NCI-H1092 (cell line): ENCODE data around the gene CA10.

Experiments used
- DNase-seq: peaks from one replicate; lab custom pipeline; 2025; lab: John Stamatoyannopoulos, UW

The CA10 gene

DNA sequence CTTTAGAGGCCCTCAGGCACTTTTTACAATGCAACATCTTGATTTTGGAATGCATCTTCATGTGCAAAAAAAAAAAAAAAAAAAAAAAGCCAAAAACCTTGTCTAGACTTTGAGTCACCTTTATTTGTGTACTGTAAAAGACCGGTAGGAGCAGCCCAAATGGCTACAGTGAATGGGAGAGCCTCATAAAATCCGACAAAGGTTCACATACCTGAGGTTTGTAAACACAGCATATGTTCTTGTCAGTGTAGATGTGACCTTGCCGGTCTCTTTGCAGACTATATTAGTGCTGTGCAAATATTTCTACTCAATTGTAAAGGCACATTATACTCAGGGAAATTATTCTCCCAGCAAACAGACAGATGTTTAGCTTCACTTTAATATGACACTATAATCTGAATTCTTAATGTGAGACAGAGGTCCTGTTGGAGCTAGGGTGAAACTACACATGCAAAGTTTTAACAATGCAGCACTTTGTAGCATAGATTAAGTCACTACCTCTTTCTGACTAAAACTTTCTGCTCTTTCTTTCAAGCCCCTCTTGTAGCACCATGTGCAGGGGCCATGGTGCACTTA is 211.3 kb downstream of the CA10 start:
- DNase-seq, result no peak

DNA sequence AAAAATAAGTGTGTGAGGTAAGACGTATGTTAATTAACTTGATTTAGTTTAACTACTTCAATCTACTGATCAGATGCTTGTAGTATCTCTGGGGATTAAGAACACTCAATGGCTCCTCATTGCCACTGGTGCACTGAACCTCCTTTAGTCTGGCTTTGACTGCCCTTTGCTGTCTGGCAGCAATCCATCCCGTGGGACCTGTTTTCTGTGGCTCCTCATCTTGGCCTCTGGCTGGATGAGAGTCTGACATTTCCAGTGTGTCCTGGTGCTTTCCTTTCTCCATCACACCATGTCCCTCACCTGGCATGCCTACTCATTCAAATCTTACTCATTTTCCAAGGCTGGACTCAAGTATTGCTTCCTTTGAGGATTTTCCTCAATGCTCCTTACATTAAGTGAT is 212.2 kb downstream of the CA10 start:
- no peak for DNase-seq

DNA sequence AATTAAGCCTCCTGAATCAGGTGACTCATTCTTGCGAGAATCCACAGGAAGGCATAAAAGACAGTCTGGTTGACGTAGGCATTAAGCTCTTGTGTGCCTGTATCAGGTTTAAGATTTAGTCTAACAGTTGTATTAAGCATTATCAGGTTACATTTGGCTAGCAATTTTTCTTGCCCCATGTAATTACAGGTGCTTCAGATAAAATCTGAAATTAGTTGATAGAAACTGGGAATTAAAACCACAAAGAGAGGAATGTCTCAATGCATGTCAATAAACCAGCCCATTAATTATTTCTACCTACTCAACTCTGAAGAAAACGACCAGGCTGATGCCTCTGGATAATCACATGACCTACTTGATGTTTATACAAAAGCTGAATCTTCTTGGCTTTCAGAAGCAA is 217.2 kb downstream of the CA10 start:
- DNase-seq, result no peak

DNA sequence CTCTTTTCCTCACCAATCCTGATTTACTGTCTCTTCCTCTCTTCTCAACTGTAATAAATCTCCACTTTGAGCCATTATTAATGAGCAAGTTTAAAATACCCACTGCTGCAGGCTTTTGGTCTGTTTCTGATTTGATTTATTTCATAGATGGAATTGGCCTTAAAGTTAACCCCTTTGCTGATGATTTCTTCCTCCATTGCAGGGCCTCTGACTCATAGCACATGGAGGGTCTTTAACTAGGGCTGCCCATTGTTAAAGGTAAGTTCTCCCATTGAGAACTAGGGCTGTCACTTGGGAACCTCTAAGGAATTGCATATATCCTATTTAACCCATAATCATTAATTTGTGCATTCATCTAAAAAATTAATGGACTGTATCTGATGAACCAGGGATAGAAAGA is 221.2 kb downstream of the CA10 start:
- DNase-seq, result no peak

DNA sequence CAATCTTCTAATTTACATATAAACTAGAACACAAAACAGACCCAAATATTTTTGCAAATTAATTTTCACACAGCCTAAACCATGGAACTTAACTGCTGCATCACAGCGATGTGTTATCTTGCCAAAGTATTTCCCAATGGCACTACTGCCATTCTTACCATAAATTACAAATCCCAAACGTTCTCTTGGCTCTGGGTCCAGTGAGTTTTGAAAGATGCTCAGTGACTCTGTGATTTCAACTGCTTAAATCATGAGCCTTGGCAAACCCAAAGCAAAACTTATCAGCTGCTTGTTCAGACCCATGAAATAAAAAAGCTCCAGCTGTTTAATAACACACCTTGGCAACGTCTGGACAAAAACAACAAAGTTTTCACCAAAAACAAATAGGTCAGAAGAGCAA is 223.0 kb downstream of the CA10 start:
- DNase-seq, result no peak

DNA sequence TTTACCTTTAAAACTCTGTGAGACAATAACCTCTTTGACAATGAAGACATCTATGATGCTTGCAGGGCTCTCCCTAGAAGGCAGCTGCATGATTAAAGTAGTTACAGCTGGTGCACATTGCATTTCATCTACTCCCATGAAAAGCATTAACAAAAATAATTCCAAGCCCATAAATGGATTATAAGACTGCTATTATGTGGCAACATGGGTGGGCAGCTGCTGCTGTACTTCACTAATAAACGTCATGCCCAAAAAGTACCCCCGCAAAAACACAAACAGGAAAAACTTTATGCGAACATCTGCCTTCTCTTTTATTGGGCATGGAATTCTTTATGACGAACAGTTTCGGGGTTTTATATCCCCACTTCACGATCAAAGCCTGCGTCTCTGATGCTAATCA is 224.9 kb downstream of the CA10 start:
- DNase-seq, result no peak

DNA sequence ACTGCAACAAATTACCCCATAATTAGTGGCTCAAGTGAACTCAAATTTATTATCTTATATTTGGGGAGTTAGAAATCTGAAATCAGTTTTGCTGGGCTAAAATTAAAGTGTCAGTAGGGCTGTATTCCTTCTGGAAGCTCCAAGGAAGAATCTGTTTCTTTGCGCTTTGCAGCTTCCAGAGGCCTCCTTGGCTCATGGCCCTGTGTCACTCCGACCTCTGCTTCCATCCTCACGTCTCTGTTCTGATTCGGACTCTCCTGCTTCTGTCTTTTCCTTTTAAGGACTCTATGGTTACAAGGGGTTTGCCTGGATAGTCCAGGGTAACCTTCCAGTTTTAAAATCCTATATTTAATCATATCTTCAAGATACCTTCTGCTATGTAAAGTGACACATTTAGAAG is 232.1 kb downstream of the CA10 start:
- DNase-seq, result no peak

DNA sequence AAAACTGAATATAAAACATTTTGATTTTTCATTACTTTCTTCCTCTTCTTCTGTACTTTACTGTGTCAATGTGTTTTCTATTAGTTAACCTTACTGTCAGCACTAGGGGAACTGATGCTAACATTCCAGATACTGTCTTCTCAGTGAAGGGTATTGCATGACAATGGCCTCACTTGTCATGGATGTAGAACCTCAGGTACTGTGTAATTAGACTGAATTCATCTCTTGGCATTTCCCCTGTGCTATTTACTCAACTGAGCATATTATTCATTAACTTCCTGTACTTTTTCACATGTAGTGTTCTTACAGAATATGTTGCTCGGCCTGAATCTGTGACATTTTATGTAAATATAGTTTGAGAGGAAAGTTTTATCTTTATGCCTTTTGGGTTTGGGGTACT is 237.0 kb downstream of the CA10 start:
- DNase-seq, result no peak

DNA sequence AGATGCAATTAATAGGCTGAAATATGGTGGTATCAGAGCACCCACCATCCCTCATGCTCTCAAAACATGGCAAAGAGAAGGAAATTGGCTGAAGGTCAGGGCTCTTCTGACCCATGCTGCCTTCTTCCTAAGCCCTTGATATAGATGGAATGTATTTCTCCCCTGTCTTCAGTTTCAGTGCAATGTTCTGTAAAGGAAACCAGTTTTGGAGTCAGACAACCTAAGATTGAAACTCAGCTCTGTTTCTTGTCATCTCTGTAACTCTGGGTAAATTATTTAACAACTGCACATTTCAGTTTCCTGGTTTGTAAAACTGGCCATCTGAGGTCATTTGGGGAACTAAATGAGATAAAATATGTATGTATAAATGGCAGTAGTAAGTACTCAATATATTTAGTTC is 243.9 kb downstream of the CA10 start:
- DNase-seq, result no peak

DNA sequence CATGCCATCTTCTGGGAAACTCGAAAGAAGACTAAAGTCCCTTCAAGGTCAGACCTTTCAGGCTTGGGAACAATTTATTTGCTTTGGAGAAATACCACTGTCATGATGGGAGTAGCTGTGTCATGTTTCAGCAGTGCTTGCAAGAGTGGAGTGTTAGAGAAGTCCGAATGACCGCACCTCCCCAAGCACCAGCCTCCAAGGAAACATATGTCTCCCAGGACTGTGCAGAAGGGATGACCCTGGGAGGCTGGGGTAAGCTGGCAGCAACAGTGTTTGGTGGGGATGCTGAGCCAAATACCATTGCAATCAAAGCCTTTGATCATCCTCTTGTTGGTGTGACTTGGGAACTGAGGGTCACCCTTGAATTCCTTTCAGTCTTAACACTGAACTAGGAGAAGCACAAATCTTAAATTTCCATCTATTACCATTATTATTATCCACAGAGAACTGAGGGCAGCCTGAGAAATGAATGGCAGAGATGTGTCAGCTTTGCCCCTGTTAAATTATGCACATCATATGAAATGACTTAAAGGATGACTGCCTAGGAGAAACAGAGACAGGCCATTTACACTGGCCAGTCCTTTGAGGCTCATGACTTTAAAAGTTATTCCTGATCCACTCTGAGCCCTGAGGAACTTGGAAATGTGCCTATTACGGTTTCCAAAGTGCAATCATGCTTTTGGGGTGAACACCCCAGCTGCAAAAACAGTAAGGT is 244.9 kb downstream of the CA10 start:
- no peak for DNase-seq

DNA sequence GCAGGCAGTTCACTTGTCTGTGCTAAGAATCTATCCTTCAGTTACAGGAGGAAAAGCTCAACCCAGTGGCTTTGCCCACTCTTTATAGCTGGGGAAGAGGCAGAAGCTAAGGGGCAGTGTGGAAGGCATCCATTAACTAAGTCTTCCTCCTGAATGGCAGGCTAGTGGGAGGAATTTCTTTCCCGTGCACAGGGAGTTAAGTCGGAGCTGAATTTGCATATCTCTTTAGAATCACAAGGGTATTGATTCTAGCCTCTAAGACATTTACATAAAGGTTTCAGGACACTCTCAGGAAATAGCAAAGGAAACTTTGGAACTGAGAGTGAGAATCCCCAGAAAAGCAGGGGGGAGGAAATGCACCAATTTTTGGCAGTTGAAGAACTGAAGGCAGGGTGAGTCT is 245.6 kb downstream of the CA10 start:
- no peak for DNase-seq

DNA sequence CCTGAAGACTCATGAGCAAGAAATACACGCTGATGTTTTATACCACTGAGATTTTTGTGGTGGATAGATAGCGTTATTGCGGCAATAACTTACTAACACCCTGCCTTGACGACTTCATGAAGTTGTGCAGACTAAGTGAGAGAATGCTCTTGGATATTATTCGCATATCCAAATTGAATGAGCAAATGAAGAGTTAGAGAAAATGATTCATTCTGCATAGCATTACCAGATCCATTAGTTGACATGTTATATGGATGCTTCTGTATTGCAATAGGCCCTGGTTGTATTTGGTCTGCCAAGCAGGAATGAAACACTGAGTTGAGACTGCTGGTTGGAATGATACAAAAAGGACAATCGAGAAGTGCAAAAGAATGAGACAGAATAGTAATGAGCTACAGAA is 247.3 kb downstream of the CA10 start:
- DNase-seq, result no peak

DNA sequence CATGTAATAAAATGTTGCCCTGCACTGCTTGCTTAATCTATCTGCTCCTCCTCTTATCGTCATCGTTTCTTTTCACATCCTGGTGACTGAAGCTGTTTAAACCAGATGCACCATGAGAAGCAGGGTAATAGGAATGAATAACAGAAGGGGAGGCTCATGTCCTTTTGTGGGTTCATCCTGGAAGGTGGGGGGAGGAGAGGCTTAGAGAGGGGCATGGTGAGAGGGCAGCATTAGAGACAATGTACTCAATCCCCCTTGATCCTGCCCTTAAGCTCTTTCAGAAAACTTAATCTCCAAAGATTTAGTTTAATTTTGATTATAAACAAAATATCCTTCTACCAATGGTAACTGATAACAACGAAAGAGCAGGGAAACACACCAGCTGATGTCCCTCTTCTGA is 248.5 kb downstream of the CA10 start:
- DNase-seq, result no peak

DNA sequence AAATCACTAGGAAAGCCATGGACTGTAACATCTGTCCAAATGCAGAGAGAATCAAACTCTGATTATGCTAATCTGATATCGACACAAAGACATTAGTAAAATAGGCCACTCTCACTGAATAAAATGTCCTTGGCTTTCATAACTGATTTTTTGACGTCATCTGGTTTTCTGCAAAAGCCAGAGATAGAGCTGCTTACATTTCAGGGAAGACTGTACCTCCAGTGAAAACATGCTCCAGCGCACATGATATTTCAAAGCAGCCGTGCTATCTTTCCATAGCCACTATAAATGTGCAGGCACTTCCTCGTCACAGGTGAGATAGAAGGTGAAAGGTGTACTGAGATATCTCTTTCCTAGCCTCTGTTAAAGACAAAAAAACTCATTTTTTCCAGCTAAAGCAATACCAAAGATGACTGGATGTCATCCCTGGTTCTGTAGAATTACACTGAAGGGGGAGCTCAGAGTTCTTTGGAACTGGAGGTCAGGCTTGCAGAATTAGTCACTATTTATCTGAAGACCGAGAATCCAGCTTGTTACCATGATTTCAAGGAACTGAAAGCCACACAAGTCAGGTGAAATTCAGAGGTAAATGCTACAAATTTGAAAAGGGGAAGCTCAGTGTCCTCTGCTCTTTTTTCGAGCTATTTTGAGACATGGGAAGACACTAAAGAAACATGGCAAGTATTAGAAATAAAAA is 249.5 kb downstream of the CA10 start:
- no peak for DNase-seq

DNA sequence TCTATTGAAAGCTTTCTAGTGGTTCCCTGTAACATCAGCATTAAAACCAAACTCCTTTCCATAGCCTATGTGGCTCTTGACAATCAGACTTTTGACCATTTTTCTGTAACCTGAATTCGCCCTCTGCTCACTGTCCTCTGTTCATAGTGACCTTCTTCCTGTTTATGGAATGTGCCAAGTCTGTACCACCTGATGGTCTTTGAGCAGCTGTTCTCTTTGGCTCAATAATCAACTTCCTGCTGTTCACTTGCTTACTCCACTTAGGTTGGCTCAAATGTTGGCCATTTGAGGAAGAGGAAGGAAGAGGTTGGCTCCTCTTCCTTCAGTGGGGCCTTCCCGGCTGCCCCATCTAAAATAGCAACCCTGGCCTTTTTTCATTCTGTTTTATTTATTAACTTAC is 251.5 kb downstream of the CA10 start:
- no peak for DNase-seq

DNA sequence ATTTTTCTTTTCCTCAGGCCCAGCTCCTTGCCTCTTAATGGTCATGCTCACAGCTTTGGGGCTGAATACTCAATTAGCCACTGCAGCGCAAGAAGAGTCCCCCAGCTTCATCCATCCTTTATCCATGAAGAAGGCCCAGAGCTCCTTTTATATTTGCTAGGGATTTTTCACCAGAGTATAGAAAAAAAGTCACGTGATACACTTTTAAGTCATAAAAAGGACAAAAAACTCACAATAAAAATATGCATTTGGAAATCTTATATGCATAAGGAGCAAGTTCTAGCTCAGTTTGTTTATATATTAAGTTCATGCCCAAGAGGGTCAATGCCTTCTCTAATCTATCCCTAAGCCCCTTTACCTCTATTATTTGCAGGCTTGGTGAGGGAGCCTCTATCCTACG is 254.1 kb downstream of the CA10 start:
- DNase-seq, result no peak

DNA sequence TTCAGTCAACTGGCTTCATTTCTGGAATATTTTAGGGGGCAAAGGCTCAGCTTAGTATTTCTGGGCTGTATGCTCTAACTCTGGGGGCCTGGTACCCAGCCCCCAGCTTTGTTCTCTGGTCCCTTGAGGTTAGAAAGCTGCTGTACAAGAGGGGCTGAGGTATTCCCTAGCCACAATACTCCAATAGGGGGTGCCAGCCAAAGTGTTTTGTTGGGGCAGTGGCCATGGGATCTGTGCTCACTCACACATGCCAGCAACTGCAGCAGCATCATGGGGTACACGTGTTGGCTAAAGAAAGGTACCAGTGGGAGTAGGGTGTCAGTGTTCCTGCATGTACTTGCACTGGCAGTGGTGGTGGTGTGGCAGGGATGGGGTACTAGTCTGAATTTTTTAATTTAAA is 257.3 kb downstream of the CA10 start:
- DNase-seq, result no peak

DNA sequence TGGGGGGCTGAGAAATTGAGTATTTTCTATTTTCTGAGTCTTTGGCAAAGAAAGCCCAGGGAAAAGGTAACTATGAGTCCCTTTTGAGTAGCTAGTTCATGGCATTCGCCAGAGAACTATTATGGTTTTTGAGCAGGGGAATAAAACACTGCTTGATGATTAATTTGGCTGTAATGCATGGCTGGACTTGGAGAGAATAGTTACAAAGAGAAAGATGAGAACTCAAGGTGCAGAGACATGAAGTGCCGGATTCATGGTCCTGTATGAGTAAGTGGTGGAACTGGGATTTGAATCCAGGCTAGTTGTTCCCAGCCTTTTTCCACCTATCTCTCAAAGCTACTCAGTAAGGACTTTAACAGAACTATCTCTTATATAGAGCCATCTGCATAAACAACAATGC is 266.6 kb downstream of the CA10 start:
- no peak for DNase-seq

DNA sequence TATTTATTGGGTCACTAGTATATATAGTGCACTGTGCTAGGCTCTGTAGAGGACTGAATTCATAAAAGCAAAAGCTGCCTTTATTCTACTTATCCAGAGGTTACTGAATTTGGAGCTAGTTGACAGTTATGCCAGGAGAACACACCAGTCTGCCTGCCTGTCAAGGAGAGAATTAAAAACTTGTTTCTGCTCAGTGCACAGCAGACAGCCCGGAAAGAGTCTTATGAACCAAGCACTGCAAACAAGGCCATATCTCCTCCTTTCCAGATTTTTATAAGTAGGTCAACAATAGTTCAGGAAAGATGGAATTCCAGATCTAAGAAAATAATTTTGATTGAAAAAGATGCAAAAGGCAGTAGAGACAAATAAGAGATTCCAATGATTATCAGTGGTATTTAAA is 267.8 kb downstream of the CA10 start:
- DNase-seq, result no peak

DNA sequence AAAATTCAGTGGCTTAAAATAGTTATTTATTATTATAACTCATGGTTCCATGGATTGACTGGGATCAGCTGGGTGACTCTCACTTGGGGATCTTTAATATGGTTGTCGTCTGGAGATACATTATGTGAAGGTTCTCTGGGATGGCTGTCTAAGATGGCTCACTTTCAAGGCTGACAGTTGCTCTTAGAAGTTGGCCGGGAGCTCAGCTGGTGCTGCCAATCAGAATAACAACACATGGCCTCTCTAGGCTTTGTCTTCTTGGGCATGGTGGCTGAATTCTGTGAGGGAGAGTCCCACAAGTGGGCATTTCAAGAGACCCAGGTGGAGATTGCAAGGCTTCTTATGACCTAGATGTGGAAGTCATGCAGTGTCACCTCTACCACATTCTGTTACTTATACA is 269.7 kb downstream of the CA10 start:
- no peak for DNase-seq

DNA sequence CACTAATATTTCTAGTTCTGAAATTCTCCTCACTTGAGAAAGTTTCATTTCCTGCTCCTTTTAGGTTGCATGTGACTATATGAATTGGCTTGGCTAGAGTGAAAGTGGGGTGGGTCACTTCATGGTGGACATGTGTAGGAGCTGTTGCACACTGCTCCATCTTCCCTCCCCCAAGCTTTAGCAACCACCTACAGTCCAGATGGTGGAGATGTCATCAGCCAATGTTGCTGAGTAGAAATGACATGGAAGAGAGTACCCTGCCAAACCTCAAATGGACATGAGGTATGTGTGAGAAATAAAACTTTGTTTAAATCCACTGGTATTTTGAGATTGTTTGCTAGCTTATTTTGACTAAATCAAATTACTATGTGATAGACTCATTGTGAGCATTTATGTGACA is 281.5 kb downstream of the CA10 start:
- DNase-seq, result no peak

DNA sequence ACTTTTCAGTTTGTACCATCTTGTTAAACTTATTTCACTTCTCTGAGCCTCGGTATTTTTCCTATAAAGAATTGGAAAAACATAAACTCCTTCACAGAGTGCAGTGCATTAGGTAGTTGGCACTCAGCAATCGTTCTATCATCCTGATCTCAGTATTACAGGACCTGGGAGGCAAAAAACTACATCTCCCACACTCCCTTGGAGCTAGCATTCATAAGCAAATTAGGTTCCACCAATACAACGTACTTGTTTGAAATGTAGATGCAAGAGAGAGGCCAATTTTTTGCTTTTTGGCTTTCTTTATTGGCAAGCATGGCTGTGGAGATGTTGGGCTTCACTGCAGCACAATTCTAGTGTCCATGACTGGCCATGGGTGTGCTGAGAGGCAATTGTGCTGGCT is 285.2 kb downstream of the CA10 start:
- DNase-seq, result no peak

DNA sequence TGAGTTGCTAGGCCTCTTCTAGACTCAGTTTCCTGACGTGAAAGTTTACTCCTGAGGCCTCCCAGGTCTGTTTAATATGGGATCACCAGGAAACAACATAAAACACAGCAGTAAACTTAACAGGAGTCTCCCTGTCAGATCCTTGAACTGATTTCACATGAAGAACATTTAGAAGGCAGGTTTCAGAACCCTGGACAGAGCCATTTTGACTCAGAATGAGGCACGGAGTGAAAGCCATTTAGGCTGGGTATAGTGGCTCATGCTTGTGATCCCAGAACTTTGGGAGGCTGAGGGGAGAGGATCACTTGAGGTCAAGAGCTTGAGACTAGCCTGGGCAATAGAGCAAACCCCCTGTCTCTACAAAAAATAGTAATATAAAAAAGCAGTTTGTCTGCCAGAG is 289.1 kb downstream of the CA10 start:
- DNase-seq, result no peak
